ENCODE data around the gene C9orf153.

The C9orf153 gene

GRCh38 chr9:86272221-86272620 lies 12.8 kb upstream of the C9orf153 start:
- Histone ChIP-seq H4K8ac (ENCODE audit: low read depth, low read length) (no peak overlapping the region), H2AFZ (ENCODE audit: low read length) (no peak overlapping the region), H3K36me3 (replicated peaks in 1 of 2; ENCODE audit: control insufficient read depth in 2 of 2, insufficient read depth in 2 of 2, low read length in 2 of 2) (peaks cover 8 to 42% of the 10 kb centered on the region in 2 donors), H3K18ac (ENCODE audit: low read length) (no peak overlapping the region), H3K4ac (ENCODE audit: low read length) (no peak overlapping the region), H3K27me3 (ENCODE audit: control insufficient read depth in 3 of 3, insufficient read depth in 3 of 3, low read depth in 1 of 3, low read length in 3 of 3) (no peaks in the 10 kb centered on the region), H4K91ac (ENCODE audit: low read depth, low read length, poor library complexity) (no peak overlapping the region), H2BK5ac (ENCODE audit: low read length) (no peak overlapping the region), H2BK15ac (ENCODE audit: low read length) (no peak overlapping the region), H2BK12ac (ENCODE audit: low read length) (no peak overlapping the region), H3K9ac (ENCODE audit: low read depth, low read length, poor library complexity) (no peak overlapping the region), H3K9me3 (replicated peaks in 1 of 2; ENCODE audit: control insufficient read depth in 2 of 2, insufficient read depth in 1 of 2, low read depth in 1 of 2, low read length in 2 of 2) (peaks cover 0 to 17% of the 10 kb centered on the region in 2 donors), H3K23ac (ENCODE audit: low read depth, low read length, poor library complexity) (no peak overlapping the region), H3K27ac (replicated peaks; ENCODE audit: low read length) (no peak overlapping the region), H3K4me1 (ENCODE audit: control insufficient read depth in 2 of 2, insufficient read depth in 1 of 2, low read depth in 1 of 2, low read length in 2 of 2) (no peaks in the 10 kb centered on the region), H2BK120ac (ENCODE audit: low read depth, low read length) (no peak overlapping the region), H3K14ac (ENCODE audit: low read length) (no peak overlapping the region), H3K4me2 (ENCODE audit: insufficient read depth, low read length, poor library complexity, severe bottlenecking) (no peak overlapping the region), H3K4me3 (ENCODE audit: low read length in 2 of 2) (no peak overlapping the region), H2AK5ac (ENCODE audit: low read depth, low read length) (no peak overlapping the region), H3K79me1 (ENCODE audit: low read depth, low read length) (peaks cover 2% of the 10 kb centered on the region)
- DNase-seq (ENCODE audit: low spot score), result no peak
- WGBS, 2 donors (ENCODE audit: extremely low coverage in 2 of 2, insufficient read length in 2 of 2, insufficient replicate concordance in 1 of 2), result no CpG with 5 or more reads among the region's 4 CpGs

- no peak overlapping the region for H3K4me2 ChIP-seq (ENCODE audit: insufficient read depth, low read length, poor library complexity, severe bottlenecking)
- no peak overlapping the region for H3K4me3 ChIP-seq (ENCODE audit: low read length in 2 of 2)
- H2AFZ ChIP-seq (ENCODE audit: low read length), result no peak overlapping the region
- no peak overlapping the region for H3K18ac ChIP-seq (ENCODE audit: low read length)
- peaks cover 2% of the 10 kb centered on the region for H3K79me1 ChIP-seq (ENCODE audit: low read depth, low read length)
- peaks cover 11 to 20% of the 10 kb centered on the region in 2 donors for H3K4me1 ChIP-seq (ENCODE audit: control insufficient read depth in 2 of 2, insufficient read depth in 1 of 2, low read depth in 1 of 2, low read length in 2 of 2)
- H2BK5ac ChIP-seq (ENCODE audit: low read length), result no peak overlapping the region
- H3K9me3 ChIP-seq (replicated peaks in 1 of 2; ENCODE audit: control insufficient read depth in 2 of 2, insufficient read depth in 1 of 2, low read depth in 1 of 2, low read length in 2 of 2), result peaks cover 0 to 9% of the 10 kb centered on the region in 2 donors
- WGBS, 2 donors (ENCODE audit: extremely low coverage in 2 of 2, insufficient read length in 2 of 2, insufficient replicate concordance in 1 of 2), result no CpG with 5 or more reads among the region's 6 CpGs
- H4K91ac ChIP-seq (ENCODE audit: low read depth, low read length, poor library complexity), result no peak overlapping the region
- no peak overlapping the region for H3K23ac ChIP-seq (ENCODE audit: low read depth, low read length, poor library complexity)
- H3K4ac ChIP-seq (ENCODE audit: low read length), result no peak overlapping the region
- no peak overlapping the region for H2BK15ac ChIP-seq (ENCODE audit: low read length)
- no peak overlapping the region for H2BK120ac ChIP-seq (ENCODE audit: low read depth, low read length)
- H2AK5ac ChIP-seq (ENCODE audit: low read depth, low read length), result no peak overlapping the region
- no peak overlapping the region for H4K8ac ChIP-seq (ENCODE audit: low read depth, low read length)
- H3K36me3 ChIP-seq (replicated peaks in 1 of 2; ENCODE audit: control insufficient read depth in 2 of 2, insufficient read depth in 2 of 2, low read length in 2 of 2), result peaks cover 0 to 45% of the 10 kb centered on the region in 2 donors
- no peak overlapping the region for H2BK12ac ChIP-seq (ENCODE audit: low read length)
- H3K27ac ChIP-seq (replicated peaks; ENCODE audit: low read length), result no peak overlapping the region
- no peak for DNase-seq (ENCODE audit: low spot score)
- H3K27me3 ChIP-seq (ENCODE audit: control insufficient read depth in 3 of 3, insufficient read depth in 3 of 3, low read depth in 1 of 3, low read length in 3 of 3), result no peaks in the 10 kb centered on the region
- H3K14ac ChIP-seq (ENCODE audit: low read length), result no peak overlapping the region
- no peak overlapping the region for H3K9ac ChIP-seq (ENCODE audit: low read depth, low read length, poor library complexity)
These were observed 4.4 kb upstream of the C9orf153 start for GRCh38 chr9:86263876-86264275.

GRCh38 chr9:86262492-86262891 lies 3.0 kb upstream of the C9orf153 start:
- no peak overlapping the region for H3K4me2 ChIP-seq (ENCODE audit: insufficient read depth, low read length, poor library complexity, severe bottlenecking)
- H3K9me3 ChIP-seq (replicated peaks in 1 of 2; ENCODE audit: control insufficient read depth in 2 of 2, insufficient read depth in 1 of 2, low read depth in 1 of 2, low read length in 2 of 2), result no peaks in the 10 kb centered on the region
- H2BK15ac ChIP-seq (ENCODE audit: low read length), result no peak overlapping the region
- peaks cover 11 to 20% of the 10 kb centered on the region in 2 donors for H3K4me1 ChIP-seq (ENCODE audit: control insufficient read depth in 2 of 2, insufficient read depth in 1 of 2, low read depth in 1 of 2, low read length in 2 of 2)
- no peak overlapping the region for H3K4me3 ChIP-seq (ENCODE audit: low read length in 2 of 2)
- WGBS, 2 donors (ENCODE audit: extremely low coverage in 2 of 2, insufficient read length in 2 of 2, insufficient replicate concordance in 1 of 2), result no CpG with 5 or more reads among the region's 4 CpGs
- peak overlapping the region; percentile 2 for H3K27ac ChIP-seq (replicated peaks; ENCODE audit: low read length)
- H3K79me1 ChIP-seq (ENCODE audit: low read depth, low read length), result peaks cover 2% of the 10 kb centered on the region
- H4K91ac ChIP-seq (ENCODE audit: low read depth, low read length, poor library complexity), result no peak overlapping the region
- peaks cover 0 to 35% of the 10 kb centered on the region in 2 donors for H3K36me3 ChIP-seq (replicated peaks in 1 of 2; ENCODE audit: control insufficient read depth in 2 of 2, insufficient read depth in 2 of 2, low read length in 2 of 2)
- no peak overlapping the region for H3K9ac ChIP-seq (ENCODE audit: low read depth, low read length, poor library complexity)
- H3K18ac ChIP-seq (ENCODE audit: low read length), result no peak overlapping the region
- H3K23ac ChIP-seq (ENCODE audit: low read depth, low read length, poor library complexity), result no peak overlapping the region
- H2BK120ac ChIP-seq (ENCODE audit: low read depth, low read length), result no peak overlapping the region
- H4K8ac ChIP-seq (ENCODE audit: low read depth, low read length), result no peak overlapping the region
- no peak overlapping the region for H3K14ac ChIP-seq (ENCODE audit: low read length)
- no peak overlapping the region for H3K4ac ChIP-seq (ENCODE audit: low read length)
- no peak for DNase-seq (ENCODE audit: low spot score)
- no peak overlapping the region for H2BK12ac ChIP-seq (ENCODE audit: low read length)
- no peak overlapping the region for H2AK5ac ChIP-seq (ENCODE audit: low read depth, low read length)
- no peaks in the 10 kb centered on the region for H3K27me3 ChIP-seq (ENCODE audit: control insufficient read depth in 3 of 3, insufficient read depth in 3 of 3, low read depth in 1 of 3, low read length in 3 of 3)
- peak overlapping the region; percentile 33 for H2AFZ ChIP-seq (ENCODE audit: low read length)
- H2BK5ac ChIP-seq (ENCODE audit: low read length), result no peak overlapping the region

- Histone ChIP-seq H3K4ac (ENCODE audit: low read length) (no peak overlapping the region), H3K4me1 (ENCODE audit: control insufficient read depth in 2 of 2, insufficient read depth in 1 of 2, low read depth in 1 of 2, low read length in 2 of 2) (peaks cover 3 to 4% of the 10 kb centered on the region in 2 donors), H3K9me3 (replicated peaks in 1 of 2; ENCODE audit: control insufficient read depth in 2 of 2, insufficient read depth in 1 of 2, low read depth in 1 of 2, low read length in 2 of 2) (peaks cover 0 to 6% of the 10 kb centered on the region in 2 donors), H3K27ac (replicated peaks; ENCODE audit: low read length) (no peak overlapping the region), H2BK12ac (ENCODE audit: low read length) (no peak overlapping the region), H3K36me3 (replicated peaks in 1 of 2; ENCODE audit: control insufficient read depth in 2 of 2, insufficient read depth in 2 of 2, low read length in 2 of 2) (peaks cover 0 to 7% of the 10 kb centered on the region in 2 donors), H3K14ac (ENCODE audit: low read length) (no peak overlapping the region), H4K91ac (ENCODE audit: low read depth, low read length, poor library complexity) (no peak overlapping the region), H3K23ac (ENCODE audit: low read depth, low read length, poor library complexity) (no peak overlapping the region), H2BK15ac (ENCODE audit: low read length) (no peak overlapping the region), H2BK120ac (ENCODE audit: low read depth, low read length) (no peak overlapping the region), H3K4me3 (ENCODE audit: low read length in 2 of 2) (no peak overlapping the region), H4K8ac (ENCODE audit: low read depth, low read length) (no peak overlapping the region), H2BK5ac (ENCODE audit: low read length) (no peak overlapping the region), H2AFZ (ENCODE audit: low read length) (no peak overlapping the region), H3K9ac (ENCODE audit: low read depth, low read length, poor library complexity) (no peak overlapping the region), H2AK5ac (ENCODE audit: low read depth, low read length) (no peak overlapping the region), H3K79me1 (ENCODE audit: low read depth, low read length) (no peaks in the 10 kb centered on the region), H3K27me3 (ENCODE audit: control insufficient read depth in 3 of 3, insufficient read depth in 3 of 3, low read depth in 1 of 3, low read length in 3 of 3) (no peaks in the 10 kb centered on the region), H3K4me2 (ENCODE audit: insufficient read depth, low read length, poor library complexity, severe bottlenecking) (no peak overlapping the region), H3K18ac (ENCODE audit: low read length) (no peak overlapping the region)
- no peak for DNase-seq (ENCODE audit: low spot score)
- no CpG with 5 or more reads among the region's 2 CpGs for WGBS, 2 donors (ENCODE audit: extremely low coverage in 2 of 2, insufficient read length in 2 of 2, insufficient replicate concordance in 1 of 2)
These were observed 2.1 kb downstream of the C9orf153 start for GRCh38 chr9:86257391-86257790.

Measured in neuronal stem cell (in vitro differentiated cells).